ENCODE data around the gene TRIM42. TPM values are rescaled to one million over a fixed set of nuclear protein-coding genes. Genes with fewer than 3 reads are reported as not detected.

The TRIM42 gene
- not detected in 2 replicates for total RNA-seq

- no peak for TF ChIP-seq CTCF (IDR thresholded peaks at IDR 0.05; ENCODE audit: insufficient read depth, low read length, severe bottlenecking)
- H3K4me3 ChIP-seq (ENCODE audit: low read depth, low read length): no peak within 1 kb of the TSS
- DNase-seq (ENCODE audit: low read depth): no peak
Observed at GRCh38 chr3:140677764-140678163, at the start of gene TRIM42. TSS of gene TRIM42 (plus strand) at chr3:140678064. CDS start at chr3:140678230, 166 bp downstream.

GRCh38 chr3:140628606-140629005 lies 49.3 kb upstream of the TRIM42 start:
- no peak for TF ChIP-seq CTCF (IDR thresholded peaks at IDR 0.05; ENCODE audit: insufficient read depth, low read length, severe bottlenecking)
- no peak overlapping the region for H3K4me3 ChIP-seq (ENCODE audit: low read depth, low read length)
- FAIRE-seq (no peak), DNase-seq (ENCODE audit: low read depth) (no peak)
- no peaks in the 10 kb centered on the region for H3K36me3 ChIP-seq (ENCODE audit: control insufficient read depth, insufficient read depth, low read length)
- H3K27me3 ChIP-seq (ENCODE audit: control insufficient read depth, insufficient read depth, low read length): no peaks in the 10 kb centered on the region

More at GRCh38 chr3:140677764-140678163, at the start of gene TRIM42:
- Histone ChIP-seq H3K36me3 (ENCODE audit: control insufficient read depth, insufficient read depth, low read length) (no peaks in the 10 kb centered on the region), H3K27me3 (ENCODE audit: control insufficient read depth, insufficient read depth, low read length) (no peaks in the 10 kb centered on the region)
- FAIRE-seq: no peak

- Histone ChIP-seq H3K27me3 (ENCODE audit: control insufficient read depth, insufficient read depth, low read length) (no peaks in the 10 kb centered on the region), H3K36me3 (ENCODE audit: control insufficient read depth, insufficient read depth, low read length) (no peaks in the 10 kb centered on the region), H3K4me3 (ENCODE audit: low read depth, low read length) (no peak overlapping the region)
- FAIRE-seq (no peak), DNase-seq (ENCODE audit: low read depth) (peak; percentile 94)
- no peak for TF ChIP-seq CTCF (IDR thresholded peaks at IDR 0.05; ENCODE audit: insufficient read depth, low read length, severe bottlenecking)
Observed at GRCh38 chr3:140629357-140630137, 48.3 kb upstream of the TRIM42 start.

- no peaks in the 10 kb centered on the region for H3K36me3 ChIP-seq (ENCODE audit: control insufficient read depth, insufficient read depth, low read length)
- FAIRE-seq: no peak
- DNase-seq (ENCODE audit: low read depth): peak; percentile 18
- TF ChIP-seq CTCF (IDR thresholded peaks at IDR 0.05; ENCODE audit: insufficient read depth, low read length, severe bottlenecking): no peak
- H3K27me3 ChIP-seq (ENCODE audit: control insufficient read depth, insufficient read depth, low read length): no peaks in the 10 kb centered on the region
- no peak overlapping the region for H3K4me3 ChIP-seq (ENCODE audit: low read depth, low read length)
Observed at GRCh38 chr3:140630366-140630765, 47.5 kb upstream of the TRIM42 start.

- DNase-seq (ENCODE audit: low read depth): peak; percentile 13
- no peak for TF ChIP-seq CTCF (IDR thresholded peaks at IDR 0.05; ENCODE audit: insufficient read depth, low read length, severe bottlenecking)
- FAIRE-seq: no peak
- H3K36me3 ChIP-seq (ENCODE audit: control insufficient read depth, insufficient read depth, low read length): no peaks in the 10 kb centered on the region
- no peak overlapping the region for H3K4me3 ChIP-seq (ENCODE audit: low read depth, low read length)
- no peaks in the 10 kb centered on the region for H3K27me3 ChIP-seq (ENCODE audit: control insufficient read depth, insufficient read depth, low read length)
Observed at GRCh38 chr3:140630866-140631265, 47.0 kb upstream of the TRIM42 start.

- Histone ChIP-seq H3K4me3 (ENCODE audit: low read depth, low read length) (no peak overlapping the region), H3K27me3 (ENCODE audit: control insufficient read depth, insufficient read depth, low read length) (no peaks in the 10 kb centered on the region), H3K36me3 (ENCODE audit: control insufficient read depth, insufficient read depth, low read length) (no peaks in the 10 kb centered on the region)
- TF ChIP-seq CTCF (IDR thresholded peaks at IDR 0.05; ENCODE audit: insufficient read depth, low read length, severe bottlenecking): no peak
- FAIRE-seq (no peak), DNase-seq (ENCODE audit: low read depth) (no peak)
Observed at GRCh38 chr3:140635276-140635675, 42.6 kb upstream of the TRIM42 start.

Data from bronchial epithelial cell (primary cell).